Stimulated activated CD8-positive, alpha-beta memory T cell treated with anti-CD3 and anti-CD28 coated beads, Interleukin-7, amount 100 ng/mL, for 48 hours (primary cell): ENCODE measurements around the gene TGFBI.

Source experiments
- DNase-seq, 2 donors: peaks; one replicate each; pipeline ENCODE4 v3.0.0-alpha.2; 2020; ENCODE audit warnings: low read depth in 1 of 2; ENCODE audit errors: extremely low read depth in 1 of 2

The TGFBI gene

DNA sequence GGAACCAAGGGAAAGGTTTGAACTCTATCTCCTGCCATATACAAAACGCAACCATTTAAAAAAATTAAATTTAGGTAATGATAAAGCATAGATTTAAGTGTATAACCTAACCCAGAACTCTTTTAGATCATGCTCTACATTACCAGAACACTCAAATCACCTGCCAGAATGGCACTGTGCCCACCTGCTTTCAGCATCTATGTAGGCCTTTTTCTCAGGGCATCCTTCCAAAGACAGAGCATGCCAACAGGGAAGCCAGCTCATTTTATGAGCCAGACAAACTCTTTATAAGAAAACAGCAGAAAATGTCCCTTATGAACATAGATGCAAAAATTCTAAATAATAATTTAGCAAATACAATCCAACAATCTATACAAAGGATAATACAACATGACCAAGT, 55.9 kb downstream of the TGFBI start:
- no peak for DNase-seq

GRCh38 chr5:136086783-136087566, 58.2 kb downstream of the TGFBI start:
- DNase-seq: no peak

DNA sequence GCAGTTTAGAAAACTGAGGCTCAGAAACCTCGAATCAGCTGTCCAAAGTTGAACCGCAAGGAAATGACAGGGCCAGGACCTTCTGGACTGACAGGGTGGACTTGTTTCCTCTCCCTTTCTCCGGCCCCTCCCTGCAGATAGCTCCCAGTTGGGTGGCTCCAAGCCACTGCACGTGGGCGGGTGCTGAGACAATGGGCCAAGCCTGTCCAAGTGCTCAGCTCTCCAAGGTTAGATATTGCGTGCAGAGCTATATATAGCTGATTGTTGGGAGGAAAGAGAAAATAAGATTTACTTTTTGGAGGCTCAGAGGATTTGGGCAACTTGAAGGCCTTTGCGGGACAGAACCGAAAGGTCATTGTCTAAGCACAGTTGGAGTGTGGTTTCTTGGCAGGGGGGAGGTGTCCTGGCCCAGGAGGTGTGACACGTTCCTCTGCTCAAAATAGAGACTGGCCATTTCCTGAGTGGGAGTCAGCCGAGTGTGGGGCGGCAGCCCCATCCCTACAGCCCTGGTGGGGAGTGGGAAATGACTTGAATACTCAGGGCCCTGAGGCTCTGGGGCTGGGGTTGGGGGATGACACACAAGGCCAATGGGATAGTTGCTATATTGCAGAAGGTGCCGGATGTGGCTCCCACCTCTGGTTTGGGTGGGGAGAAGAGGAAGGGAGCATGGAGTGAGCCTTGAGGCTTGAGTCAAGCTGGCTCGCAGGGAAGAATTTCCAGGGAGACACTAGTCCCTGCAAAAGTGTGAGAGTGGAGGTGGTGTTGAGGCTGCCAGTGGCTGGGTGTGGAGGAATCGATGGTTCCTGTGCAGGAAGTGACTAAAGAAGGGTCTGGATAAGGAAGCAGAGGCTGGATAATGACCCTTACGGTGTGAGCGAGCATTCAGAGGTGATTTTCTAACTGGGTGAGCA, 59.4 kb downstream of the TGFBI start:
- no peak for DNase-seq

GRCh38 chr5:136089791-136090190, 61.0 kb downstream of the TGFBI start:
- DNase-seq: no peak

DNA sequence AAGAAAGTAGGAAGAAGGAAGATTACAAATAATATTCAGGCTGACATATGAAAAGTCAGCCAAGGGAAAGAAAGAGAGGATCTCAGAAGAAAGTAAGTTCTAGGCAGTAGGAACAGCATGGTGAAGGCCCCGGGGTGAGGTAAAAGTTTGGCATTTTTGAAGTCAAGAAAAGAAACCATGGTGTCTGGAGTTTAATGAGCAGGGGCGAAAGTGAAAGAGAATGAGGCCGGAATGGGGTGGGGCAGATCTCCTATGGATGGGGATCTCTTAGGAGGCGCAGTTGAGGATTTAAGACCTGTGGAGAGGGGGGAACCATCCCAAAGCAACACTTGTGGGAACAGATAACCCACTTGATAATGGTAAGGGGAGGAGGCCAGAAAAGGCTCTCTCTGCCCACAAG, 61.5 kb downstream of the TGFBI start:
- DNase-seq: no peak

GRCh38 chr5:136094189-136094912, 65.6 kb downstream of the TGFBI start:
- no peak for DNase-seq

GRCh38 chr5:136094913-136095641, 66.3 kb downstream of the TGFBI start:
- no peak for DNase-seq

- DNase-seq: no peak
Measured at GRCh38 chr5:136098176-136098575, 69.4 kb downstream of the TGFBI start.

DNA sequence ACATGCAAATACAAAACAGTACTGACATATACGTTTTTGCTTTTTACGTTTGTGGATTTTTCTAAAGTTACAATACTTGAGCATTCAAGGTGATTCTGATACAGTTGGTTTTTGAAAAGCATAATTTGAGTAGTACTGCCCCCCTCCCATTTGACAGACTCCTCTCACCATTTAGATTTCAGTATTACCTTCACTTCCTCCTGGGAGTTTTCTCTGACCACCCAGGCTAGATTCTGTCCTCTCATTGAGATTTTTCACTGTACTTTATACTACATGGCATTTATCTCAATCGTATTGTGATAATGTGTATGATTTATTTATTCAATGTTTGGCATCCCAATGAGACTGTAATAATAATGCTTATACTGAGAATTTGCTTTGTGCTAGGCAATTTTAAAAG, 71.1 kb downstream of the TGFBI start:
- no peak for DNase-seq

GRCh38 chr5:136101884-136102283, 73.1 kb downstream of the TGFBI start:
- no peak for DNase-seq

- no peak for DNase-seq
Measured at GRCh38 chr5:136103118-136103517, 74.3 kb downstream of the TGFBI start.

GRCh38 chr5:136104306-136104965, 75.6 kb downstream of the TGFBI start:
- DNase-seq: no peak

DNA sequence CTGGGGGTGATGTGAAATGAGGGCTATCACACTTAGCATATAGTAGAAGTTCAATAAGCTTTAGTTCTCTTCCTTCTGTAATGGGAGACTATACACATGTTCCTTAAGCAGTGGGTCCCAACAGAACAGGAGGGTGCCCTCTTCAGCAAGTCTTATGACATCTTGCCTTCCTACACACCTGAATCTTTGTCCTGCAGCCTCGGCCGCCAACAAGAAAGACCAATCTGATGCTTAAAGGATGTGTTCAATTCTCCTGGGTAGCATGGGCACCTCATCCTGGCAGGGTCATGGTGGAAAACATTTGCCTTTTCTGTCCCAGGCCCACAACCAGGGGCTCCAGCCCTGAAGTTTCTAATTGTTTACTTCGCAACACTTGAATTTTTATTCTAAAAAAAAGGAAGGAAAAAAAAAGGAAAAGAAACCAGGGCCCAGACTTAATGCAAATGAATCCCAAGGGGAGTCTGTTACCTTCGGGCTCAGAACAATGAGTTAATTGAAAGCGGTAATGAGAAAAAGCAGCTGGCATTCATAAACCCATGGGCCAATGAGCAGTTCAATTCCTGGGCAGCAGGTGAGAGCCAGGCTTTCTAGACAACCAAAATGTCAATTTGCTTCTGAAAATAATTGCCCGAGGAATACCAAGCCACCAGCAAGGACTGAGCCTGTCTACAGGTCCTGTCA, 77.7 kb downstream of the TGFBI start:
- DNase-seq: no peak

DNA sequence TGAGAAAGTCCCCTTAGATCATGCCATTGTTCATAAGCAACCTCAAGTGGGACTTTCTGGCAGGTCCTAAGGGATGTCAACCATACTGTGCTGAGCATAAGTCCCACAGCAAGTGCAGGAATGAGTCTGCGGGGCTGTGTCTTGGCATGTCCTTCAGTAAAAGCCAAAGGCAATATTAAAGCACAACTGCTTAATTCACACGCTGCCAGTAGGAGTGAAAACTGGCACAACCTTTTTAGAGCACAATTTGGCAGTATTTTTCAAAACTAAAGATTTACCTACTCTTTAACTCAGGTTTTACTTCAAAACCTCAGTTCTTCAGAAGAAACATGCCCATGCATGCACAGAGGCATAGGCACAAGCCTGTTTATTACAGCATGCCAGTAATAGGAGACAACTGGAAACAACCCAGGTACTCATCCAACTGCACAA, 79.4 kb downstream of the TGFBI start:
- no peak for DNase-seq

DNA sequence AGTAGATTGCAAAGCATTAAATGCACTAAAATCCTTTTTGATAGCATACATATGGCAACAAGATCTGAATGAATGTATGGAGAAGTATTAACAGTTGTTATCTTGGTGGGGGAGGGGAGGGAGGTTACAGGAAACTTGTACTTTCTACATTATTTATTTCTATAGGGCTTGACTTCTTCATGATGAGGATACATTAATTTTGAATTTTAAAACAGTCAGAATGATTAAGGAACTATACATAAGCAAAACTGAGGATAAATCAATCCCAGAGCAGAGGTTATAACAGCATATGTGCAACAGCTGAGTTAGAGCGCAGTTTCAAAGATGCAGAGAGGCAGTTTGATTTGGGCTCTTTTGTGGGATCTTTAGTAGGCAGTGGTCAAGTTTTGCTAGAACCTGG, 80.0 kb downstream of the TGFBI start:
- no peak for DNase-seq

GRCh38 chr5:136109453-136110135, 80.8 kb downstream of the TGFBI start:
- no peak for DNase-seq
